Panc1 (cell line): ENCODE results near the gene MPPED1.

ENCODE experiments used
- CTCF ChIP-seq: fragments of 450-650 bp; IDR thresholded peaks from 2 replicates; pipeline ENCODE4 v1.5.1; 2017; ENCODE audit warnings: mild to moderate bottlenecking
- POLR2AphosphoS5 ChIP-seq: IDR thresholded peaks from 2 replicates; pipeline ENCODE4 v1.6.1; 2012; ENCODE audit warnings: mild to moderate bottlenecking, low read depth, low read length, moderate library complexity
- SIN3A ChIP-seq: IDR thresholded peaks from 2 replicates; pipeline ENCODE4 v1.6.1; 2012; ENCODE audit warnings: low read depth, mild to moderate bottlenecking, low read length, moderate library complexity, borderline replicate concordance; ENCODE audit not compliant: insufficient read depth

DNA sequence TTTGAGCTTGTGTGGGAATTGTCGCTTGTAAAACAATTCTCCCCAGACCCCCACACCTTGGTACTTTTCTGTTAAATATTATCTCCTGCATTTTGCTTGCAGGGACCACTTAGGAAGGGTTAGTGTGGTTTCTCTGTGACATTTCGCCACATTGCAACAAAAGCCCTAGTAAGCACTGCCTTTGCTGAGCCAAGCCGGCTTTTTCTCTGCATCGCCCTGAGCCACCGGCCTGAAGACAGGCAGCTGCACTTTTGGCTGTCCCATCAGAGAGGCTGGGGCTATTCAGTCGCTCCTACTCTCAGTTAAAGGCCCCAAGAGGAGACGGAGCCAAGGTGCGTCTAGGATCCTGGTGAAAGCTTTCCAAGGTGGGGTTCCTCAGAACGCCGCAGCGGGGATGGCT is 5.7 kb downstream of the MPPED1 start:
- TF ChIP-seq CTCF (no peak), SIN3A (no peak), POLR2AphosphoS5 (no peak)
